Stimulated activated effector memory CD8-positive, alpha-beta T cell treated with anti-CD3 and anti-CD28 coated beads, Interleukin-12 subunit alpha, Interleukin-12 subunit beta, amount 100 ng/mL, for 72 hours (primary cell): ENCODE results near the gene TCP11L2.
"Not testable (repeated sequence)": the region's sequence is repeated elsewhere in the genome, so short reads cannot be mapped to it uniquely, and the experiment has no call there.

ENCODE experiments used
- ATAC-seq: fragments of 150-1000 bp; cut with Tn5 transposase; 2 replicates; pipeline ENCODE4 v1.10.0; 2021
- DNase-seq, 2 donors: peaks; one replicate each; pipeline ENCODE4 v3.0.0; 2021 to 2022; ENCODE audit warnings: low spot score in 2 of 2
- H3K27ac Mint-ChIP-seq: one replicate; pipeline ENCODE4 v1.8.0; 2022; ENCODE audit warnings: mild to moderate bottlenecking, mixed read lengths
- H3K36me3 Mint-ChIP-seq: one replicate; pipeline ENCODE4 v1.8.0; 2022; ENCODE audit warnings: mild to moderate bottlenecking, mixed read lengths
- H3K4me1 Mint-ChIP-seq: one replicate; pipeline ENCODE4 v1.8.0; 2022; ENCODE audit warnings: mixed read lengths
- H3K4me3 Mint-ChIP-seq: one replicate; pipeline ENCODE4 v1.8.0; 2022; ENCODE audit warnings: mild to moderate bottlenecking, mixed read lengths
- H3K9me3 Mint-ChIP-seq: one replicate; pipeline ENCODE4 v1.8.0; 2022; ENCODE audit warnings: mixed read lengths

Gene TCP11L2

GRCh38 chr12:106276032-106276740 lies 26.3 kb upstream of the TCP11L2 start:
- DNase-seq: no peak
- H3K36me3 Mint-ChIP-seq: no peaks in the 10 kb centered on the region
- ATAC-seq: peak; percentile 48
- H3K9me3 Mint-ChIP-seq: no peaks in the 10 kb centered on the region
- H3K4me1 Mint-ChIP-seq: no peaks in the 10 kb centered on the region
- no peak overlapping the region for H3K4me3 Mint-ChIP-seq
- H3K27ac Mint-ChIP-seq: no peak overlapping the region

- Mint-ChIP-seq H3K9me3 (peaks cover 7% of the 10 kb centered on the region), H3K36me3 (no peaks in the 10 kb centered on the region), H3K4me1 (peaks cover 9% of the 10 kb centered on the region), H3K4me3 (no peak overlapping the region), H3K27ac (no peak overlapping the region)
- no peak for ATAC-seq
- DNase-seq: no peak
Observed at GRCh38 chr12:106280106-106280505, 22.4 kb upstream of the TCP11L2 start.

- no peak overlapping the region for H3K4me3 Mint-ChIP-seq
- ATAC-seq (no peak), DNase-seq (peak in 1 of 2 donors; percentile 0)
- peaks cover 7% of the 10 kb centered on the region for H3K9me3 Mint-ChIP-seq
- H3K4me1 Mint-ChIP-seq: peaks cover 12% of the 10 kb centered on the region
- H3K36me3 Mint-ChIP-seq: no peaks in the 10 kb centered on the region
- H3K27ac Mint-ChIP-seq: no peak overlapping the region
Observed at GRCh38 chr12:106281056-106281782, 21.3 kb upstream of the TCP11L2 start.

- H3K27ac Mint-ChIP-seq: no peak overlapping the region
- H3K9me3 Mint-ChIP-seq: peaks cover 7% of the 10 kb centered on the region
- peaks cover 12% of the 10 kb centered on the region for H3K4me1 Mint-ChIP-seq
- H3K36me3 Mint-ChIP-seq: no peaks in the 10 kb centered on the region
- DNase-seq (no peak), ATAC-seq (no peak)
- no peak overlapping the region for H3K4me3 Mint-ChIP-seq
Observed at GRCh38 chr12:106281804-106282203, 20.7 kb upstream of the TCP11L2 start.

- DNase-seq: peak in 1 of 2 donors; percentile 55
- Mint-ChIP-seq H3K4me3 (no peak overlapping the region), H3K9me3 (peaks cover 7% of the 10 kb centered on the region), H3K36me3 (no peaks in the 10 kb centered on the region), H3K27ac (no peak overlapping the region), H3K4me1 (peaks cover 15% of the 10 kb centered on the region)
- ATAC-seq: peak; percentile 62
Observed at GRCh38 chr12:106282457-106283097, 20.0 kb upstream of the TCP11L2 start.

- ATAC-seq: peak; percentile 31
- peaks cover 21% of the 10 kb centered on the region for H3K4me1 Mint-ChIP-seq
- peak in 1 of 2 donors; percentile 45 for DNase-seq
- H3K27ac Mint-ChIP-seq: no peak overlapping the region
- H3K36me3 Mint-ChIP-seq: no peaks in the 10 kb centered on the region
- H3K9me3 Mint-ChIP-seq: peaks cover 7% of the 10 kb centered on the region
- H3K4me3 Mint-ChIP-seq: no peak overlapping the region
Observed at GRCh38 chr12:106284358-106285105, 18.0 kb upstream of the TCP11L2 start.

GRCh38 chr12:106285982-106286381 lies 16.6 kb upstream of the TCP11L2 start:
- DNase-seq (no peak), ATAC-seq (no peak)
- Mint-ChIP-seq H3K4me3 (no peak overlapping the region), H3K9me3 (peaks cover 7% of the 10 kb centered on the region), H3K27ac (no peak overlapping the region), H3K4me1 (peaks cover 21% of the 10 kb centered on the region), H3K36me3 (no peaks in the 10 kb centered on the region)

- ATAC-seq, H3K36me3 Mint-ChIP-seq, H3K4me3 Mint-ChIP-seq, DNase-seq, H3K27ac Mint-ChIP-seq, H3K9me3 Mint-ChIP-seq: not testable (repeated sequence)
- peaks cover 21% of the 10 kb centered on the region for H3K4me1 Mint-ChIP-seq
Observed at GRCh38 chr12:106286576-106287162, 15.9 kb upstream of the TCP11L2 start.

GRCh38 chr12:106287364-106287763 lies 15.2 kb upstream of the TCP11L2 start:
- no peak for ATAC-seq
- no peak for DNase-seq
- H3K4me3 Mint-ChIP-seq: no peak overlapping the region
- no peaks in the 10 kb centered on the region for H3K36me3 Mint-ChIP-seq
- H3K27ac Mint-ChIP-seq: peak overlapping the region; percentile 91
- H3K4me1 Mint-ChIP-seq: peaks cover 21% of the 10 kb centered on the region
- H3K9me3 Mint-ChIP-seq: peaks cover 1% of the 10 kb centered on the region

- Mint-ChIP-seq H3K36me3 (no peaks in the 10 kb centered on the region), H3K27ac (peak overlapping the region; percentile 91), H3K4me3 (no peak overlapping the region), H3K4me1 (peaks cover 21% of the 10 kb centered on the region), H3K9me3 (no peaks in the 10 kb centered on the region)
- DNase-seq (no peak), ATAC-seq (no peak)
Observed at GRCh38 chr12:106288101-106288493, 14.4 kb upstream of the TCP11L2 start.

- H3K27ac Mint-ChIP-seq: peak overlapping the region; percentile 91
- peak; percentile 98 for ATAC-seq
- no peak overlapping the region for H3K4me3 Mint-ChIP-seq
- H3K4me1 Mint-ChIP-seq: peaks cover 21% of the 10 kb centered on the region
- H3K9me3 Mint-ChIP-seq: no peaks in the 10 kb centered on the region
- no peaks in the 10 kb centered on the region for H3K36me3 Mint-ChIP-seq
- DNase-seq: no peak
Observed at GRCh38 chr12:106288494-106289195, 13.9 kb upstream of the TCP11L2 start.

GRCh38 chr12:106289196-106289681 lies 13.3 kb upstream of the TCP11L2 start:
- no peaks in the 10 kb centered on the region for H3K9me3 Mint-ChIP-seq
- DNase-seq (no peak), ATAC-seq (no peak)
- no peaks in the 10 kb centered on the region for H3K36me3 Mint-ChIP-seq
- no peak overlapping the region for H3K4me3 Mint-ChIP-seq
- peak overlapping the region; percentile 91 for H3K27ac Mint-ChIP-seq
- H3K4me1 Mint-ChIP-seq: peaks cover 21% of the 10 kb centered on the region

- Mint-ChIP-seq H3K9me3 (no peaks in the 10 kb centered on the region), H3K4me3 (no peak overlapping the region), H3K27ac (no peak overlapping the region), H3K4me1 (peaks cover 9% of the 10 kb centered on the region), H3K36me3 (no peaks in the 10 kb centered on the region)
- ATAC-seq (no peak), DNase-seq (no peak)
Observed at GRCh38 chr12:106290666-106291065, 11.9 kb upstream of the TCP11L2 start.

- ATAC-seq: no peak
- DNase-seq: no peak
- no peak overlapping the region for H3K27ac Mint-ChIP-seq
- no peaks in the 10 kb centered on the region for H3K36me3 Mint-ChIP-seq
- H3K9me3 Mint-ChIP-seq: no peaks in the 10 kb centered on the region
- H3K4me1 Mint-ChIP-seq: peaks cover 9% of the 10 kb centered on the region
- no peak overlapping the region for H3K4me3 Mint-ChIP-seq
Observed at GRCh38 chr12:106291342-106291741, 11.2 kb upstream of the TCP11L2 start.
